WERI-Rb-1 (cell line): ENCODE results near the gene RAB34.

Source experiments
- DNase-seq: peaks from one replicate; pipeline ENCODE4 v3.0.0-alpha.2; 2020
- H3K27ac ChIP-seq: fragments of 250-450 bp; sonication (Bioruptor Pico); 2 replicates; pipeline ENCODE4 v1.5.1; 2020; ENCODE audit warnings: mild to moderate bottlenecking, moderate library complexity
- H3K27me3 ChIP-seq: fragments of 250-450 bp; sonication (Bioruptor Pico); 2 replicates; pipeline ENCODE4 v1.5.1; 2021; ENCODE audit warnings: mild to moderate bottlenecking, low read depth, moderate library complexity; ENCODE audit not compliant: insufficient read depth, severe bottlenecking
- H3K36me3 ChIP-seq: fragments of 250-450 bp; sonication (Bioruptor Pico); 2 replicates; pipeline ENCODE4 v1.5.1; 2020; ENCODE audit warnings: mild to moderate bottlenecking, moderate library complexity
- H3K4me3 ChIP-seq: 2 replicates; pipeline ENCODE4 v1.5.1; 2011; ENCODE audit warnings: low read depth, mild to moderate bottlenecking, control low read depth, low read length
- H3K9me3 ChIP-seq: fragments of 250-450 bp; sonication (Bioruptor Pico); 2 replicates; pipeline ENCODE4 v1.5.1; 2021; ENCODE audit warnings: mild to moderate bottlenecking, moderate library complexity; ENCODE audit not compliant: severe bottlenecking
- CTCF ChIP-seq: IDR thresholded peaks from 2 replicates; pipeline ENCODE4 v1.5.1; 2011; ENCODE audit warnings: low read depth, mild to moderate bottlenecking, control low read depth, inconsistent platforms, low read length

RAB34 gene

GRCh38 chr17:28746611-28747050, 29.0 kb upstream of the RAB34 start:
- peaks cover 71% of the 10 kb centered on the region for H3K36me3 ChIP-seq
- TF ChIP-seq CTCF = 0 out of 2 replicates have a peak, but pooled peaks have one; percentile 9
- DNase-seq = peak; percentile 93
- no peaks in the 10 kb centered on the region for H3K27me3 ChIP-seq
- H3K9me3 ChIP-seq = no peaks in the 10 kb centered on the region
- peak overlapping the region; percentile 93 for H3K27ac ChIP-seq
- H3K4me3 ChIP-seq = no peak overlapping the region

GRCh38 chr17:28745786-28746411, 28.2 kb upstream of the RAB34 start:
- no peak for DNase-seq
- peak overlapping the region; percentile 87 for H3K4me3 ChIP-seq
- no peak for TF ChIP-seq CTCF
- no peaks in the 10 kb centered on the region for H3K27me3 ChIP-seq
- peak overlapping the region; percentile 93 for H3K27ac ChIP-seq
- H3K9me3 ChIP-seq = no peaks in the 10 kb centered on the region
- peaks cover 64% of the 10 kb centered on the region for H3K36me3 ChIP-seq

- H3K36me3 ChIP-seq = peaks cover 57% of the 10 kb centered on the region
- H3K27ac ChIP-seq = peak overlapping the region; percentile 93
- H3K27me3 ChIP-seq = no peaks in the 10 kb centered on the region
- no peak for TF ChIP-seq CTCF
- peak; percentile 58 for DNase-seq
- H3K9me3 ChIP-seq = no peaks in the 10 kb centered on the region
- H3K4me3 ChIP-seq = peak overlapping the region; percentile 87
Measured at GRCh38 chr17:28744972-28745785, 27.5 kb upstream of the RAB34 start.

GRCh38 chr17:28744104-28744971, 26.7 kb upstream of the RAB34 start:
- TF ChIP-seq CTCF = no peak
- Histone ChIP-seq H3K4me3 (peak overlapping the region; percentile 87), H3K27me3 (no peaks in the 10 kb centered on the region), H3K9me3 (no peaks in the 10 kb centered on the region), H3K27ac (peak overlapping the region; percentile 93), H3K36me3 (peaks cover 53% of the 10 kb centered on the region)
- peak; percentile 50 for DNase-seq

GRCh38 chr17:28743243-28744103, 25.8 kb upstream of the RAB34 start, which contains the start of gene TRAF4:
TSS of gene TRAF4 (plus strand) at chr17:28744011. CDS start at chr17:28744113, 102 bp downstream.
- no peaks in the 10 kb centered on the region for H3K9me3 ChIP-seq
- H3K27me3 ChIP-seq = no peaks in the 10 kb centered on the region
- H3K27ac ChIP-seq = peak within 1 kb of the TSS; percentile 93
- peak within 1 kb of the TSS; percentile 87 for H3K4me3 ChIP-seq
- 0 out of 2 replicates have a peak, but pooled peaks have one; percentile 15 for TF ChIP-seq CTCF
- peak; percentile 81 for DNase-seq
- peaks cover 48% of the 10 kb centered on the region for H3K36me3 ChIP-seq
